Measurements from ENCODE around the gene RBM44.

DNA sequence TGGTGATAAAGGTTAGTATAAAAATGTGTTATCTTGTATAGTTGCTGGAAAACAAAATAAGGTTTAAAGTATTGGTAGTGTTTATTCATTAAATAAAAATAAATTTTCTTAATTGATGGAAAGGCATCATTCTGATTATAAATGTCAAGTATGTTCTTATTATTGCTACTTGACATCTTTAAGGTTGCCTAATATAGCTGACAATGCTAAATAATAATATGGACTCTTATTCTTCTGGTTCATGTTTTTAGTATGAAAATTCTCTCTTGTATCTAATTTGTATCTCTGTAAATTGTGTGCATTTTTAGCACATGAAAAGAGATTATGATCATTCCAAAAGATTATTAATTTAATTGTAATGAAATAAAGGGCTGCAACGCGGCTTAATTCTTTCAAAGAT lies 25.0 kb downstream of the RBM44 start:
- TF ChIP-seq EZH2 (IDR thresholded peaks at IDR 0.05; ENCODE audit: insufficient read depth, poor library complexity, severe bottlenecking), result no peak
- no peak for TF ChIP-seq EZH2phosphoT487 (IDR thresholded peaks at IDR 0.05; ENCODE audit: insufficient read depth, low read depth)
